GM21526 (cell line): ENCODE results near the gene OSBPL2.

ENCODE experiments used
- ATAC-seq: cut with Tn5 transposase; IDR thresholded peaks from one replicate; pipeline ENCODE4 v1.9.1; 2021; ENCODE audit warnings: moderate library complexity; ENCODE audit not compliant: unreplicated experiment, low FRiP score

OSBPL2 gene

GRCh38 chr20:62237801-62238568, at the start of gene OSBPL2:
TSS of gene OSBPL2 (plus strand) at chr20:62238521. CDS start at chr20:62256185, 17,664 bp downstream.
- ATAC-seq = peak; percentile 94

- ATAC-seq = no peak
Observed at GRCh38 chr20:62190639-62191411, 47.5 kb upstream of the OSBPL2 start.

- no peak for ATAC-seq
Observed at GRCh38 chr20:62191781-62192559, 46.4 kb upstream of the OSBPL2 start.

DNA sequence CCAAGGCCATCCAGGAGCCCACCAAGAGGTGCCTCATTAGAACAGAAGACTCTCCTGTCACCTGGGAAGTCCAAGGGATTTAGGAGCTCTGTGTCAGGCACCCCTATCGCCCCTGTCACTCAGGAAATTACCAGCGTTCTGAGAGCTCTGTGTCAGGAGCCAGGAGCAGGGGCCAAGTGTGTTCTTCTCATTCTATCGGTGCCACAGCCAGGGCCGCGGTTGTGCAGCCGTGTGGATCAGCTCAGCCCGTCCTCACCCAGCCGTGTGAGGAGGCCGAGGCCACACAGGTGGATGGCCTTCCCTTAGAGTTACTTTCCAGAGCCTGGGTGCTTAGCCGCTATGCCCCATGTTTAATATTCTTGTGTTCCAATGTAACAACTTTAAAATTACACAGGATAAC, 45.7 kb upstream of the OSBPL2 start:
- ATAC-seq = no peak

DNA sequence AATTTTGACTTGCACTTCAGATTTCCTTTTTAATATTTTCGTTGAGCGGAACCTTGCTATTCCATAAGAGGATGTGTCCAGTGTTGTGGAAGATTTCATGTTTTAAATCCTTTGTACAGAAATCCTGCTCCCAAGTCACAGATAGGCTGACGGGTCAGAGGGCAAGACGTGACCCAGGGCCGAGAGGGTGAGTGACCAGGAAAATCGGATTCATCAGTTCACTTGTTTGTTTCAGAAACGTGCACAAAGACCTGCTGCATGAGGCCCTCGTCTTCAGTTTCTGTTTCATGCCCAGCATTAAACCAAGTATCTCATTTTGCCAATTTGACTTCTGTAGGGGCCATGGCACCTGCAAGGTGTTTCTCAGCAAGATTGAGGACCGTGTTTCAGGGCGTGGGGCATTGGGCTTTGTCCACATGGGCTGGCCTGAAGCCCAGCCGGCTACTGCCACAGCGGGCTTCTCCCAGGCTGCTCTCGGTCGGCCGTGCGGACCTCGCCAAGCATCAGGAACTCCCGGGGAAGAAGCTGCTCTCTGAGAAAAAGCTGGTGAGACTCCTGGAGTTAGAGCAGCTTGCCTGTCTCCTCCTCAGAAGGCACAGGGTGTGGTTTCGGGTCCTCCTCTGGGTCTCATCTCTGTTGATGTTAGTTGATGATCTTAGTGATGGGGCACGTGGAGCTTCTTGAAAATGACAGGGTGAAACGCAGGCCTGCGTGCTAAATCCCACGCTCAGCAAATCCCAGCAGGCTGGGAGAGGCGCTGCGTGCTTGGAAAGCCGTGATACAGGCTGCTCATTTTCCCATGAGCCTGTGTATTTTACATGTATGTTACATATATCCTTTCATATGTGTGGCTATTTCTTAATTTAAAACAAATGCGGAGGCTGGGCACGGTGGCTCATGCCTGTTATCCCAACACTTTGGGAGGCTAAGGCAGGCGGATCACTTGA, 45.0 kb upstream of the OSBPL2 start:
- no peak for ATAC-seq

DNA sequence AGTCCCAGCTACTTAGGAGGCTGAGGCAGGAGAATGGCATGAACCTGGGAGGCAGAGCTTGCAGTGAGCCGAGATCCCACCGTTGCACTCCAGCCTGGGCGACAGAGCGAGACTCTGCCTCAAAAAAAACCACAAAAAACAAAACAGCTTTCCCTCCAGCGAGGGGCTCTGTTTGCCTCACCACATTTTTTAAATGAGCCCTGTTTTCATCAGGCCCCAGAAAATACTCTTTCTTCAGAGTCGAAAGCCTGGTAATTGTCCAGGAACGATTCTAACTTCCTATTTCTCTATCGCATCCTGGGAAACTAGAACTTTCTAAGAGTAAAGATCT, 43.3 kb upstream of the OSBPL2 start:
- ATAC-seq = no peak

- ATAC-seq = no peak
Observed at GRCh38 chr20:62195736-62196135, 42.6 kb upstream of the OSBPL2 start.

DNA sequence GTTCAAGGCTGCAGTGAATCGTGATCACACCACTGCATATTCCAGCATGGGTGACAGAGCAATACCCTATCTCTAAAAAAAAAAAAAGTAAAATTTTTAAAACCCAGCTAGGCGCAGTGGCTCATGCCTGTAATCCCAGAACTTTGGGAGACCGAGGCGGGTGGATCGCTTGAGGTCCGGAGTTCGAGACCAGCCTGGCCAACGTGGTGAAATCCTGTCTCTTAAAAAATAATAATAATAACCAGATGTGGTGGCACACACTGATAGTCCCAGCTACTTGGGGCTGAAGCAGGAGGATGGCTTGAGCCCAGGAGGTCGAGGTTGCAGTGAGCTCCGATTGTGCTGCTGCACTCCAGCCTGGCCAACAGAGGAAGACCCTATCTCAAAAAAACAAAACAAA, 42.0 kb upstream of the OSBPL2 start:
- no peak for ATAC-seq

- no peak for ATAC-seq
Observed at GRCh38 chr20:62197311-62197710, 41.0 kb upstream of the OSBPL2 start.

GRCh38 chr20:62197801-62198200, 40.5 kb upstream of the OSBPL2 start:
- no peak for ATAC-seq

DNA sequence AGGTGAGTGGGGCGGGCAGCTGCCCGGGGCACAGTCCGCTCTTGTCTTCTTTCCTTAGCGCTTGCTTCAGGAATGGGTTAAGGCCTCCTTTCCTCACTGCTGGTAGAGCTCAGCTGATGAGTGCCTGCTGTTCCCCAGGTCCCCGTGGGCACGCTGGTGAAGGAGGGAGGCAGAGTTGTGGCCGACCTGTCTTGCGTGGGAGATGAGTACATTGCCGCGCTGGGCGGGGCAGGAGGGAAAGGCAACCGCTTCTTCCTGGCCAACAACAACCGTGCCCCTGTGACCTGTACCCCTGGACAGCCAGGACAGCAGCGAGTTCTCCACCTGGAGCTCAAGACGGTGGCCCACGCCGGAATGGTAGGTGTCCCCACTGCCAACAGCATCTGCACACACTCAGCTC, 39.8 kb upstream of the OSBPL2 start:
- no peak for ATAC-seq

- no peak for ATAC-seq
Observed at GRCh38 chr20:62198931-62199330, 39.4 kb upstream of the OSBPL2 start.

GRCh38 chr20:62200491-62201172, 37.7 kb upstream of the OSBPL2 start:
- ATAC-seq = no peak

- ATAC-seq = peak; percentile 61
Observed at GRCh38 chr20:62201173-62202082, 36.9 kb upstream of the OSBPL2 start.

DNA sequence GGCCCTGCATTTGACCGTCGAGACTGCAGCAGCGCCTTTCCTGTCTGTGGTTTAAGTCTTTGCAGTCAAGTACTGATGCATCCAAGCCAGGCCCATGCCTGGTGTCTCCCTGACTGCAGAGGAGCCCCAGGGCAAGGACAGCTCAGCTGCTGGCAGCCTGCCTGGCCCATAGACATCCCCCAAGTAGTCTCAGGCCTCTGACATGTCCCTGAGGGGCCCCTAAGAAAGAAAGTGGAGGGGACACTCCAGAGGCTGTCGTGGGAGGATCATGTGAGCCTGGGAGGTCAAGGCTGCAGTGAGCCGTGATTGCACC, 36.3 kb upstream of the OSBPL2 start:
- no peak for ATAC-seq

- no peak for ATAC-seq
Observed at GRCh38 chr20:62202676-62203377, 35.5 kb upstream of the OSBPL2 start.

- ATAC-seq = no peak
Observed at GRCh38 chr20:62203378-62204030, 34.8 kb upstream of the OSBPL2 start.
